Left kidney (tissue), 8 donors: Measurements from ENCODE around the gene LRP11. TPM values are rescaled to one million over a fixed set of nuclear protein-coding genes. Genes with fewer than 3 reads are reported as not detected.
"Not testable (repeated sequence)": the region's sequence is repeated elsewhere in the genome, so short reads cannot be mapped to it uniquely, and the experiment has no call there.

Experiments
- DNase-seq: peaks from one replicate; pipeline ENCODE4 v3.0.0-alpha.2; 2013
- long read RNA-seq, 8 donors: transcript quantifications; one replicate each; lab custom pipeline, GENCODE V29; 2026
- polyA plus RNA-seq: library from polyadenylated mRNA; unstranded; fragments of 120-200 nt; gene quantifications from one replicate; pipeline ENCODE4 v1.2.1, GENCODE V29; 2013; ENCODE audit not compliant: insufficient read length

Gene LRP11
- 40.4 TPM for polyA plus RNA-seq
- long read RNA-seq, donor 1, transcript LRP11-201 (7 exons, 3,260 nt): major isoform, 5 of 18 reads
- long read RNA-seq, donor 1, partial matches to known transcripts: 13 of 18 reads
- long read RNA-seq, donor 1, other reads (novel, unspliced or antisense): 0 of 18 reads
- long read RNA-seq, donor 2, partial matches to known transcripts: 0 of 4 reads
- long read RNA-seq, donor 2, other reads (novel, unspliced or antisense): 0 of 4 reads
- long read RNA-seq, donor 3, partial matches to known transcripts: 11 of 15 reads
- long read RNA-seq, donor 3, other reads (novel, unspliced or antisense): 0 of 15 reads
- long read RNA-seq, donor 4: 0 reads
- long read RNA-seq, donor 5, partial matches to known transcripts: 0 of 4 reads
- long read RNA-seq, donor 5, other reads (novel, unspliced or antisense): 0 of 4 reads
- long read RNA-seq, donor 6, partial matches to known transcripts: 0 of 2 reads
- long read RNA-seq, donor 6, other reads (novel, unspliced or antisense): 0 of 2 reads
- long read RNA-seq, donor 7, transcript LRP11-201 (7 exons, 3,260 nt): major isoform, 6 of 6 reads
- long read RNA-seq, donor 7, partial matches to known transcripts: 0 of 6 reads
- long read RNA-seq, donor 7, other reads (novel, unspliced or antisense): 0 of 6 reads
- long read RNA-seq, donor 8, transcript LRP11-201 (7 exons, 3,260 nt): major isoform, 5 of 5 reads
- long read RNA-seq, donor 8, partial matches to known transcripts: 0 of 5 reads
- long read RNA-seq, donor 8, other reads (novel, unspliced or antisense): 0 of 5 reads

- peak; percentile 83 for DNase-seq
These were observed at the start of gene LRP11 for GRCh38 chr6:149863698-149864577. LRP11 (minus strand) TSS chr6:149864359; CDS start chr6:149864020, 339 bp downstream.

- no peak for DNase-seq
These were observed 49.5 kb upstream of the LRP11 start for GRCh38 chr6:149913540-149914240.

- no peak for DNase-seq
These were observed 48.9 kb upstream of the LRP11 start for GRCh38 chr6:149913085-149913484.

GRCh38 chr6:149912680-149913079 is 48.5 kb upstream of the LRP11 start:
- DNase-seq: not testable (repeated sequence)

- no peak for DNase-seq
These were observed 46.6 kb upstream of the LRP11 start for GRCh38 chr6:149910721-149911151.

GRCh38 chr6:149909701-149910470 is 45.7 kb upstream of the LRP11 start:
- no peak for DNase-seq

GRCh38 chr6:149908480-149908879 is 44.3 kb upstream of the LRP11 start:
- DNase-seq: not testable (repeated sequence)

- no peak for DNase-seq
These were observed 43.2 kb upstream of the LRP11 start for GRCh38 chr6:149907317-149907716.

- DNase-seq: no peak
These were observed 42.2 kb upstream of the LRP11 start for GRCh38 chr6:149906405-149906804.

- DNase-seq: no peak
These were observed 41.8 kb upstream of the LRP11 start for GRCh38 chr6:149905911-149906371.

GRCh38 chr6:149905371-149905910 is 41.3 kb upstream of the LRP11 start:
- DNase-seq: no peak

- DNase-seq: no peak
These were observed 40.7 kb upstream of the LRP11 start for GRCh38 chr6:149904661-149905370.

GRCh38 chr6:149903938-149904611 is 39.9 kb upstream of the LRP11 start:
- no peak for DNase-seq

GRCh38 chr6:149901444-149902140 is 37.4 kb upstream of the LRP11 start:
- no peak for DNase-seq

GRCh38 chr6:149900620-149901443 is 36.7 kb upstream of the LRP11 start:
- no peak for DNase-seq

GRCh38 chr6:149899926-149900619 is 35.9 kb upstream of the LRP11 start:
- DNase-seq: no peak

GRCh38 chr6:149899486-149899885 is 35.3 kb upstream of the LRP11 start:
- no peak for DNase-seq
